Measurements from ENCODE around the gene IQCH.
"Not testable (repeated sequence)": the region's sequence is repeated elsewhere in the genome, so short reads cannot be mapped to it uniquely, and the experiment has no call there.

The IQCH gene

DNA sequence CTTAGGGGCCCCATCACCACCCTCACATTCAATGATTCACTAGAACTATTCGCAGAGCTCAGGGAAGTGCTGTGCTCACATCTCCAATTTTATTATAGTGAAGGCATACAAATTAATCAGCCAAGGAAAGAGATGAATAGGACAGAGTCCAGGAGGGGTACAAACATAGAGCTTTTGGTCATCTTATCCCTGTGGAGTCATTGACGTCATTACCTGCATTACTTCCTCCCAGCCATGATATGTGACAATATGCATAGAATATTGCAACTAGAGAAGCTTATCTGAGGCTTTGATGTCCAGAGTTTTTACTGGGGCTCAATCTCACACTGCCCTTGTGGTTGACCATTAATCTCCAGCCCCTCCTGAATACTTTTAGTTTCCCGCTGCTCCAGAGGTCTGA is 1.5 kb downstream of the IQCH start:
- H3K4me3 ChIP-seq (ENCODE audit: low read depth, low read length): no peak overlapping the region
- TF ChIP-seq CTCF (IDR thresholded peaks at IDR 0.05; ENCODE audit: control insufficient read depth, extremely low read depth, insufficient read depth): no peak
- no peak for DNase-seq (ENCODE audit: low read depth)

DNA sequence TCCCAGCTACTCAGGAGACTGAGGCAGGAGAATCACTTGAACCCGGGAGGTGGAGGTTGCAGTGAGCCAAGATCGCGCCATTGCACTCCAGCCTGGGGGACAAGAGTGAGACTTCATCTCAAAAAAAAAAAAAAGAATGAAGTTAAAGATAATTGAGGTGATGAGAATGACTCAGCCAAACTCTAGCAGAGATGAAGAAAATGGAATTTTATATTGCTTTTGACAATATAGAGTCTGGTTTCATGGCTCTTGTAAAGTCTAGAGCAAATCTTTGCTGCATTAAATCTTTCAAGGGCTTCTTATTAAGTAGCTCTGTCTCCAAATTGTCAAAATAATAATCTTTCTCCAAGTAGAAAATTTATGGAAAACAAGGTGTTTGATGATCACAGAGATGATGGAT is 3.8 kb downstream of the IQCH start:
- not testable (repeated sequence) for DNase-seq (ENCODE audit: low read depth); H3K4me3 ChIP-seq (ENCODE audit: low read depth, low read length)

- DNase-seq (ENCODE audit: low read depth): no peak
- no peak for TF ChIP-seq CTCF (IDR thresholded peaks at IDR 0.05; ENCODE audit: control insufficient read depth, extremely low read depth, insufficient read depth)
- no peak overlapping the region for H3K4me3 ChIP-seq (ENCODE audit: low read depth, low read length)
Observed at GRCh38 chr15:67259379-67259778, 4.8 kb downstream of the IQCH start.

- no peak for DNase-seq (ENCODE audit: low read depth)
- no peak overlapping the region for H3K4me3 ChIP-seq (ENCODE audit: low read depth, low read length)
Observed at GRCh38 chr15:67259806-67260205, 5.2 kb downstream of the IQCH start.

GRCh38 chr15:67266870-67267269 is 12.3 kb downstream of the IQCH start:
- DNase-seq (ENCODE audit: low read depth): no peak
- no peak overlapping the region for H3K4me3 ChIP-seq (ENCODE audit: low read depth, low read length)
- TF ChIP-seq CTCF (IDR thresholded peaks at IDR 0.05; ENCODE audit: control insufficient read depth, extremely low read depth, insufficient read depth): no peak

More at GRCh38 chr15:67259806-67260205, 5.2 kb downstream of the IQCH start:
- TF ChIP-seq CTCF (IDR thresholded peaks at IDR 0.05; ENCODE audit: control insufficient read depth, extremely low read depth, insufficient read depth): no peak

GRCh38 chr15:67267440-67267839 is 12.9 kb downstream of the IQCH start:
- no peak for DNase-seq (ENCODE audit: low read depth)
- no peak overlapping the region for H3K4me3 ChIP-seq (ENCODE audit: low read depth, low read length)

More at GRCh38 chr15:67267440-67267839, 12.9 kb downstream of the IQCH start:
- no peak for TF ChIP-seq CTCF (IDR thresholded peaks at IDR 0.05; ENCODE audit: control insufficient read depth, extremely low read depth, insufficient read depth)
